Left renal pelvis (tissue), 4 donors: Measurements from ENCODE around the gene C11orf91. TPM values are rescaled to one million over a fixed set of nuclear protein-coding genes. Genes with fewer than 3 reads are reported as not detected.

Experiments used
- DNase-seq, 4 donors: peaks; one replicate each; pipeline ENCODE4 v3.0.0-alpha.2; 2013; ENCODE audit warnings: low read depth in 4 of 4, low spot score in 3 of 4
- polyA plus RNA-seq, 4 donors: library from polyadenylated mRNA; unstranded; fragments of 120-200 nt; gene quantifications; one replicate each; pipeline ENCODE4 v1.2.1, GENCODE V29; 2013; ENCODE audit not compliant: insufficient read length in 4 of 4

The C11orf91 gene
- polyA plus RNA-seq, 4 donors: not detected

DNA sequence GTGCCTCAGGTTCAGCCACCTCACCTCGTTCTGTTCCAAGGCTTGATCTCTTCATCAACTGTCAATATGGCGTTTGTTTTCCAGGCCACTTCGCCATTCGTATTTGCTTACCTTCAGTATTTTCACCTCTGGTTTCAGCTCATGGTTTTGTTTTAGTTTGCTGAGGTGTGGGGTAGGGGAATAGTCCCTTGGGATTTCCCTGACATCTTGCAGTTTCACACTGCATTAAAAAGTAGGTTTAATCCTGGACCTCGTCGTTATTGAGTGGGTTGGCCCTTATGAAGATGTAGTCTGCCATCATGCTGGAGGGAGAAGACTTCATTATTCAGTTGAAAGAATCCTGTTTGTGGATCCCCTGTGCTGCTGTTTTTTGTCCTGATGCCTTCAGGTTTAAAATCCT, 46.0 kb downstream of the C11orf91 start:
- no peak for DNase-seq

- DNase-seq: no peak
Observed at GRCh38 chr11:33652930-33653329, 47.7 kb downstream of the C11orf91 start.

- DNase-seq: no peak
Observed at GRCh38 chr11:33652431-33652830, 48.2 kb downstream of the C11orf91 start.

- DNase-seq: no peak
Observed at GRCh38 chr11:33651990-33652389, 48.6 kb downstream of the C11orf91 start.

GRCh38 chr11:33651555-33651954, 49.1 kb downstream of the C11orf91 start:
- no peak for DNase-seq

DNA sequence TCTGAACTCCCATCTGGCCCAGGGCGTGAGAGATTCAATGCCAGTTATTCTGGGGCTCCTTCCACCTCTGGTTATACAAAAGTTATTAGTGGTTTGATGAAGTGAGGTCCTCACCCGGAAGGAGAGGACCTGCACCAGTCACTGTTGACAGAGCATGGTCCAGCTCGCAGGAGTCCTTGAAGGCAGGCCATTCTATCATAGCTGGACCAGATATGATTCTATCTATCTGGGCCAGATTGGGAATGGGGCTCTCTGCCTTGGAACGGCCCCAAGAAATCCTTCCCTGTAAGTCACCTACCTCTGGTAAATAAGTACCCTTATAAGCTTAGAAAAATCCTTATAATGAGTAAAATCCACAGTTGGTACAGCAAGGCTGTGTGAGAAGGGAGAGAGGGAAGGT, 50.7 kb downstream of the C11orf91 start:
- no peak for DNase-seq

Other genes starting within 250 kb of the C11orf91 start
- 100 to 1,000 TPM; 219 to 324 (median 279) TPM for gene CD59, start 35.6 kb upstream of the C11orf91 start, polyA plus RNA-seq
- 10 to 100 TPM; 46.6 to 66.8 (median 56.4) TPM for gene FBXO3, start 73.7 kb upstream of the C11orf91 start, polyA plus RNA-seq
- 10 to 100 TPM; 17.1 to 36.4 (median 29.1) TPM for gene LMO2, start 191.2 kb upstream of the C11orf91 start, polyA plus RNA-seq